Smooth muscle cell (in vitro differentiated cells): Measurements from ENCODE around the gene PTGR2. TPM values are rescaled to one million over a fixed set of nuclear protein-coding genes. Genes with fewer than 3 reads are reported as not detected.
A peak's percentile ranks its signal among the peaks of the same experiment; 100 is the strongest.
"Not testable (repeated sequence)": the region's sequence is repeated elsewhere in the genome, so short reads cannot be mapped to it uniquely, and the experiment has no call there.

Source experiments
- DNase-seq: peaks from one replicate; lab custom pipeline; 2025; ENCODE audit not compliant: unreplicated experiment; lab: John Stamatoyannopoulos, UW
- H2AFZ ChIP-seq: fragments of 200-600 bp; sonication (generic); 2 replicates; pipeline ENCODE4 v1.6.0; 2016; ENCODE audit warnings: antibody characterized with exemption, low read depth, mild to moderate bottlenecking
- H3F3A ChIP-seq: fragments of 200-600 bp; sonication (generic); 2 replicates; pipeline ENCODE4 v1.6.0; 2017; ENCODE audit warnings: antibody characterized with exemption, low read depth
- H3K27ac ChIP-seq: fragments of 200-600 bp; sonication (generic); 2 replicates; pipeline ENCODE4 v1.5.1; 2016; ENCODE audit warnings: low read depth, mild to moderate bottlenecking
- H3K27me3 ChIP-seq: fragments of 200-600 bp; sonication (generic); 2 replicates; pipeline ENCODE4 v1.6.1; 2016; ENCODE audit warnings: low read depth, mild to moderate bottlenecking
- H3K36me3 ChIP-seq: fragments of 200-600 bp; sonication (generic); 2 replicates; pipeline ENCODE4 v1.5.1; 2016; ENCODE audit warnings: low read depth
- H3K4me1 ChIP-seq: fragments of 200-600 bp; sonication (generic); 2 replicates; pipeline ENCODE4 v1.5.1; 2016; ENCODE audit warnings: low read depth
- H3K4me2 ChIP-seq: fragments of 200-600 bp; sonication (generic); 2 replicates; pipeline ENCODE4 v1.6.0; 2016; ENCODE audit warnings: mild to moderate bottlenecking
- H3K4me3 ChIP-seq: fragments of 200-600 bp; sonication (generic); 2 replicates; pipeline ENCODE4 v1.5.1; 2016; ENCODE audit warnings: mild to moderate bottlenecking
- H3K79me2 ChIP-seq: fragments of 200-600 bp; sonication (generic); 2 replicates; pipeline ENCODE4 v1.6.0; 2016; ENCODE audit warnings: low read depth, mild to moderate bottlenecking
- H3K9ac ChIP-seq: fragments of 200-600 bp; sonication (generic); 2 replicates; pipeline ENCODE4 v1.6.0; 2016; ENCODE audit warnings: low read depth
- H3K9me3 ChIP-seq: fragments of 200-600 bp; sonication (generic); replicated peaks from 2 replicates; pipeline ENCODE4 v1.5.1; 2016; ENCODE audit warnings: low read depth
- H4K20me1 ChIP-seq: fragments of 200-600 bp; sonication (generic); 2 replicates; pipeline ENCODE4 v1.6.0; 2016; ENCODE audit warnings: low read depth
- WGBS: methylation state at CpG from one replicate; pipeline ENCODE4 v1.1.7; 2016; ENCODE audit warnings: low lambda C conversion rate; 5-methylcytosine and 5-hydroxymethylcytosine counted together
- polyA plus RNA-seq: library from polyadenylated mRNA; unstranded; fragments of >200 nt; fragmentation: Nextera tagmentation; extraction: Ambion mirVana; gene quantifications from 2 replicates; pipeline ENCODE4 v1.2.1, GENCODE V29; 2016
- total RNA-seq: library from RNA; depleted of rRNA; stranded (reverse); fragments of >200 nt; gene quantifications from 2 replicates; pipeline ENCODE4 v1.2.3, GENCODE V29; 2014
- TF ChIP-seq, protein P1 (sequence below): fragments of 200-600 bp; sonication (generic); IDR thresholded peaks from 2 replicates; pipeline ENCODE4 v1.5.1; 2017; ENCODE audit warnings: borderline replicate concordance, mild to moderate bottlenecking, antibody characterized with exemption; ENCODE audit not compliant: insufficient read depth, poor library complexity, severe bottlenecking

Gene PTGR2
- total and polyA plus RNA-seq, 2 experiments from 2014 or later = 2.9 to 3.7 TPM

DNA sequence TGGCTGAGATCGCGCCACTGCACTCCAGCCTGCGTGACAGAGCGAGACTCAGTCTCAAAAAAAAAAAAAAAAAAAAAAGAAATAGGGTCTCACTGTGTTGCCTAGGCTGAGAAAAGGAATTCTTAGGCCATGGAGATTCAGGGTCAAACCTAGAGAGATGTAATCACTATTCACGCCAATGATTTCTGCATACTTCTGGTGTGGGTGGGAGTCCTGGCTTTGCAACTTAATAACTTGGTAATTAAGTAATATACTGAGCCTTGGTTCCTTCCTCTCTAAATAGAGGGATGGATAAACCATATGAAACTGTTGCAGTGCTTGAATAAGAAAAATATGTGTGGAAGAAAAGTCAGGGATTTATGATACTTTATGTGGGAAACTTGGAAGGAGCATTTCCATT, 37.7 kb downstream of the PTGR2 start:
- Histone ChIP-seq H2AFZ (no peak overlapping the region), H3K9me3 (no peaks in the 10 kb centered on the region), H3K27ac (peak overlapping the region; percentile 94), H3K79me2 (peaks cover 81% of the 10 kb centered on the region), H3K4me3 (no peak overlapping the region), H3K9ac (no peak overlapping the region), H3K4me1 (peaks cover 10% of the 10 kb centered on the region), H3F3A (peaks cover 9% of the 10 kb centered on the region), H3K27me3 (no peaks in the 10 kb centered on the region), H4K20me1 (peaks cover 63% of the 10 kb centered on the region), H3K4me2 (peak overlapping the region; percentile 96), H3K36me3 (peaks cover 5% of the 10 kb centered on the region)
- no peak for DNase-seq
- TF ChIP-seq, protein P1, sequence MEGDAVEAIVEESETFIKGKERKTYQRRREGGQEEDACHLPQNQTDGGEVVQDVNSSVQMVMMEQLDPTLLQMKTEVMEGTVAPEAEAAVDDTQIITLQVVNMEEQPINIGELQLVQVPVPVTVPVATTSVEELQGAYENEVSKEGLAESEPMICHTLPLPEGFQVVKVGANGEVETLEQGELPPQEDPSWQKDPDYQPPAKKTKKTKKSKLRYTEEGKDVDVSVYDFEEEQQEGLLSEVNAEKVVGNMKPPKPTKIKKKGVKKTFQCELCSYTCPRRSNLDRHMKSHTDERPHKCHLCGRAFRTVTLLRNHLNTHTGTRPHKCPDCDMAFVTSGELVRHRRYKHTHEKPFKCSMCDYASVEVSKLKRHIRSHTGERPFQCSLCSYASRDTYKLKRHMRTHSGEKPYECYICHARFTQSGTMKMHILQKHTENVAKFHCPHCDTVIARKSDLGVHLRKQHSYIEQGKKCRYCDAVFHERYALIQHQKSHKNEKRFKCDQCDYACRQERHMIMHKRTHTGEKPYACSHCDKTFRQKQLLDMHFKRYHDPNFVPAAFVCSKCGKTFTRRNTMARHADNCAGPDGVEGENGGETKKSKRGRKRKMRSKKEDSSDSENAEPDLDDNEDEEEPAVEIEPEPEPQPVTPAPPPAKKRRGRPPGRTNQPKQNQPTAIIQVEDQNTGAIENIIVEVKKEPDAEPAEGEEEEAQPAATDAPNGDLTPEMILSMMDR = no peak
- WGBS = 85% methylated on average over 5 of the region's 5 CpGs

DNA sequence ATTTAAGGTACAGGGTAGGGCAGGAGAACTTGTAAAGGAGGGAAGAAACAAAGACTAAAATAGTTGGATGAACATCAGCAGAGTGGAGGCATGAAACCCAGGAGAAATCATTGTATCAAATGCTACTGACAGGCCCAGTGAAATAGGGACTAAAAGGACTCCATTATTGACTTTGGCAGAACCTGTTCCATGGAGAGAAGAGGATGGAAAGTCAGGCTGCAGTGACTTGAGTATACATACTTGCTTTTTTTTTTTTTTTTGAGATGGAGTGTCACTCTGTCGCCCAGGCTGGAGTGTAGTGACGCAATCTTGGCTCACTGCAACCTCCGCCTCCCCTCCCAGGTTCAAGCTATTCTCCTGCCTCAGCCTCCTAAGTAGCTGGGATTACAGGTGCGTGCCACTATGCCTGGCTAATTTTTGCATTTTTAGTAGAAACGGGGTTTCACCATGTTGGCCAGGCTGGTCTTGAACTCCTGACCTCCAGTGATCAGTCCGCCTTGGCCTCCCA, 42.6 kb downstream of the PTGR2 start:
- not testable (repeated sequence) for H3K4me1 ChIP-seq, DNase-seq, H2AFZ ChIP-seq, H3F3A ChIP-seq, H3K9ac ChIP-seq, H3K4me2 ChIP-seq, H3K27ac ChIP-seq, H3K9me3 ChIP-seq, H3K27me3 ChIP-seq, H3K4me3 ChIP-seq
- Histone ChIP-seq H3K36me3 (peaks cover 31% of the 10 kb centered on the region), H4K20me1 (peaks cover 58% of the 10 kb centered on the region), H3K79me2 (peaks cover 56% of the 10 kb centered on the region)
- 96% methylated on average over 6 of the region's 6 CpGs for WGBS

DNA sequence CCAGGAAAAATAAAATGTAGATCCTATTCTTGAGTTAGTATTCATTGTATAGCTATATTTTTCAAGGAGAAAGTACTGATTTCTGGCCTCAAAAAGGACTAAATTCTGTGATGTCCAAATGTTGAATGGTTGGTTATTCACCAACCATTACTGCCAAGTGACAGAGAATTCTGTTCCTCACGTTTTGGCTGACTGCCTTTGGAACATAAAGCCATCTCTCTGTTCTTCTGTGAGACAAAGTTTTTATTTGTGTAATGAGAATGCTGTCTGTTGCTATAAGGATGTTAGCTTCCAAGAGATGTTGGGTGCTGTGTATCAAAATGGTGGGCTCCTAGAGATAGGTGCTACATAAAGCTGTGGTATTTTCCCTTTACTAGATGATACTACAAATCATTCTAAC, 44.3 kb downstream of the PTGR2 start:
- Histone ChIP-seq H3F3A (no peaks in the 10 kb centered on the region), H3K9ac (no peak overlapping the region), H4K20me1 (peaks cover 55% of the 10 kb centered on the region), H3K4me2 (no peak overlapping the region), H3K79me2 (peaks cover 39% of the 10 kb centered on the region), H3K27ac (no peak overlapping the region), H2AFZ (no peak overlapping the region), H3K4me1 (no peaks in the 10 kb centered on the region), H3K9me3 (no peaks in the 10 kb centered on the region), H3K36me3 (peaks cover 31% of the 10 kb centered on the region), H3K27me3 (no peaks in the 10 kb centered on the region), H3K4me3 (no peak overlapping the region)
- WGBS = 96% methylated on average over 1 of the region's 1 CpG
- TF ChIP-seq, protein P1 = no peak
- DNase-seq = no peak

DNA sequence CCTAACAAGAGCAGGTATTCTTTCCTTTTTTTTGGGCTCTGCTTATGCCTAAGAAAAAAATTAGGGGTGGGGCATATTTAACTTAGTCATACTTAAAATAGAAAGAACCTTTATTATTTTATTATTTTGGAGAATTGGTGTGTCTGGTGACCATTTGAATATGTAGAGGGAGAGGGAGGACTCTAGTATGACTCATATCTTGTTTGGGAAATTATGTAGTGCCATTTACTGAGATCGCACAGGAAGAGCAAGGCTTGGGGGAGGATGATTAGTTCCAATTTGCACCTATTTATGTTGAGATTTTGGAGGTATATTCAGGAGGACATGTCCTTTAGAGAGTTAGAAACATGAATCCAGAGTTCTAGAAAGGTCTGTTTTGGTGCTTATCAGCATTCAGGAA, 44.9 kb downstream of the PTGR2 start:
- no peak for DNase-seq
- H3K79me2 ChIP-seq = peaks cover 35% of the 10 kb centered on the region
- peaks cover 52% of the 10 kb centered on the region for H4K20me1 ChIP-seq

More for the DNA sequence above, 44.9 kb downstream of the PTGR2 start:
- no peaks in the 10 kb centered on the region for H3F3A ChIP-seq
- WGBS = 64% methylated on average over 1 of the region's 1 CpG
- no peak overlapping the region for H3K9ac ChIP-seq
- H3K4me2 ChIP-seq = no peak overlapping the region
- no peaks in the 10 kb centered on the region for H3K9me3 ChIP-seq
- TF ChIP-seq, protein P1 = no peak
- H3K27me3 ChIP-seq = no peaks in the 10 kb centered on the region
- no peaks in the 10 kb centered on the region for H3K4me1 ChIP-seq
- H3K36me3 ChIP-seq = peaks cover 31% of the 10 kb centered on the region
- no peak overlapping the region for H3K4me3 ChIP-seq
- H3K27ac ChIP-seq = peak overlapping the region; percentile 3
- no peak overlapping the region for H2AFZ ChIP-seq
